NCI-H345 (cell line): ENCODE results near the gene MAP3K21.

ENCODE experiments used
- DNase-seq: peaks from one replicate; lab custom pipeline; 2025; lab: John Stamatoyannopoulos, UW

The MAP3K21 gene

DNA sequence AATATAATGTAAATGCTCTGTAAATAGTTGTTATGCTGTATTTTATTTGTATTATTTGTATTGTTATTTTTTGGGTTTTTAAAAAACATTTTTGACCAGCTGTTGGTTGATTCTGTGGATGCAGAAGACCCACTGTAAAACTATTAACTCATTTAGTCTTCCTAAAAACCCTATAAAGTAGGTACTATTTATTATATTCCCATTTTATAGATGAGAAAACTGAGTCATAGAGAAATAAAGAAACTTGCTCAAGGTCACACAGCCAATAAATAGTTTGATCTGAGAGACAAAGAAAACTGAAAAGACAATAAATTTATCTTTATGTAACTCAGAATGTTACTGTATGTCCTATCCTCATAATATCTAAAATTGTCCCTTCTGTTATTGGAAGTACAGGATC is 1.2 kb upstream of the MAP3K21 start:
- DNase-seq: no peak

DNA sequence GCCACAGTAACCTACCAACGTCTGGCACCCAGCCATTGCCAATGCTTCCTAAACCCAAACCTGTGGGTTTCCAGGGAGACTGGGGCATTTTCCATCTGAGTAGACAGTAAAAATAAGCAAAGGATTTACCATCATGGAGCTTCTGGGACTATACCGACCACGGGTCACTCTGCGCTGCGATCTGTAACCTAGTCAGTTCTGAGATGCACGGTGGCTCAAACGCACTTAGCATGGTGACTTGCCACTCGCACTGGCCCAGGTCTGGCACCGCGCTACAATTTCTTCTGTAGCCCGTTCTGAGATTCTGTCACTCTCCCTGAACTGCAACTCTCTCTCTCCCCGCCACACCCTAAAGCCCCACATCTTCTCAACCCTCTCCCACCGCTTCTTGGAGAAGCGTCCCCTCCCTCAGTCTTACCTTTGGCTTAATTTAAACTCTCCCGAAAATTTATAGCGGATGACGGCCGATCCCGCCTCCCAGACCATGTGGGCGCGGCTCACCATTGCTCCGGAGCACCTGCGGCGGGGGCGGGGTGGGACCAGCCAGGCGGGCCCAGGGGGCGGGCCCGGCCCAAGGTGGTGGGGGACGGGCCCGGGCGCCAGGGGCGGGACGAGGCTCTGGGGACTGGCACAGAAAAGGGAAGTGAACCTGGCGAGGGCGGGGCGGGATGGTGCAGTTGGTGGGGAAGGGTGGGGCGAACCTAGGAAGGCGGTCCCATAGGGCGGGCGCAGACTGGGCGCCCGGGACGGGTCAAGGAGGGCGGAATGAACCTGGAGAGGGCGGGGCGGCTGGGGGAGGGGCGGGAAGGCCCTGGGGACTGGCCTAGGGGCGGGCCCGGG is 493 bp upstream of the MAP3K21 start:
- DNase-seq: peak; percentile 97

DNA sequence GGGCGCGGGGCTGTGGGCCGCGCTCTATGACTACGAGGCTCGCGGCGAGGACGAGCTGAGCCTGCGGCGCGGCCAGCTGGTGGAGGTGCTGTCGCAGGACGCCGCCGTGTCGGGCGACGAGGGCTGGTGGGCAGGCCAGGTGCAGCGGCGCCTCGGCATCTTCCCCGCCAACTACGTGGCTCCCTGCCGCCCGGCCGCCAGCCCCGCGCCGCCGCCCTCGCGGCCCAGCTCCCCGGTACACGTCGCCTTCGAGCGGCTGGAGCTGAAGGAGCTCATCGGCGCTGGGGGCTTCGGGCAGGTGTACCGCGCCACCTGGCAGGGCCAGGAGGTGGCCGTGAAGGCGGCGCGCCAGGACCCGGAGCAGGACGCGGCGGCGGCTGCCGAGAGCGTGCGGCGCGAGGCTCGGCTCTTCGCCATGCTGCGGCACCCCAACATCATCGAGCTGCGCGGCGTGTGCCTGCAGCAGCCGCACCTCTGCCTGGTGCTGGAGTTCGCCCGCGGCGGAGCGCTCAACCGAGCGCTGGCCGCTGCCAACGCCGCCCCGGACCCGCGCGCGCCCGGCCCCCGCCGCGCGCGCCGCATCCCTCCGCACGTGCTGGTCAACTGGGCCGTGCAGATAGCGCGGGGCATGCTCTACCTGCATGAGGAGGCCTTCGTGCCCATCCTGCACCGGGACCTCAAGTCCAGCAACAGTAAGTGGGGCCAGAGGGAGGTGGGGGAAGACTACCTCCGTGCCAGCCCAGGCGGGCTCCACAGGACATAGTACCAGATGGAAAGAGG is 808 bp downstream of the MAP3K21 start:
- DNase-seq: peak; percentile 51

DNA sequence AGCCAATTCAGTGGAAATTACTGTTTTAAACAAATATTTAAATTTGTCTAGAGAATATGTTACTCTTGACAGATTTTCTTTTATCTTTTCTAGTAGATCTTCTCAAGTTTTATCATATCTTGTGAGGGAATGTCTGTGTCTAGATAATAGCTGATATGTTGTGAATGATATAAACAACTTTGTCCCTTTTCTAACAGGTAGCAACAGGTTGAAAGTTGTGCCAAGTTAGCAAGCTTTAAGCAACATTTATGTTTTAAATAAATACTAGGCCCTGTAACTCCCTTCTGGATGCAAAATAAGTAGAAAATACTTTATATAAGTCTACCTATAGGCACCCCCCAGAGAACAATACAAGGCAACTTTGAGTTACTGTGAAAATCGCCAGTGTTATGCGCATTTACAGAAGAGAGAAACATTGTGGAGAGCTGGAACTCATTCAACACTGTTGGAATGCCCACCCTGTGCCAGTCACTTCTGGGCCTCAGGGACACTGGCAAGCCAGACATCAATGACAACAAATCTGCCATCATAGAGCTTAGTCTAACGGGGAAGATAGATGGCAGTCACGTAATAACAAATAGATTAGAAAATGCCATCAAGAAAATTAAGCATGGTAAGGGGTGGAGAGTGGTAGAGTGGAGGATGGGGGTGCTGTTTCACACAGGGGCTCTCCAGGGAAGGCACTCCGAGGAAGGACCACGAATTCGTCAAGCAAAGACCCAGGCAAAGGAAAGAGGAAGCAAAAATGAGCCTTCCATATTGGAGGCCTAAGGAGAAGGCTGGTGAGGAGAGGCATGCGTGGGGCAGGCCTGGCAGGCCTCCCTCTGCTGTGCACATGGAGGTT is 4.4 kb downstream of the MAP3K21 start:
- no peak for DNase-seq

DNA sequence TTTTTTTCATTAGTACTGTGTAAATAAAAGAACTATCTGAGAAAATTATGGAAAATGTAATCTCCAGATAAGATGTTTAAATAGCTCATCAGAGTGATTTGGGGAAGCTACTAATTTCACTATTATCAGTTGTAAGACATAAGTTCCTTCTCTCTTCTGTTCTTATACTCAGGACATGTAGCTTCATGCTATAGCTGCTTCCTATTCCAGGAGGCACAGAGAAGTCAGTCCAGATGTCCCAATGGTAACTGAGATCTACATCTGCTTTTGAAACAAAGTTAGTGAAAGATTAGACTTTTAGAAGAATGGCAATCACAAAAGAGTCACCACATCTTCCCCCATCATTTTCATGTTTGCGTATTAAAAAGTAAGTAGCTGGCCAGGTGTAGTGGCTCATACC is 5.6 kb downstream of the MAP3K21 start:
- DNase-seq: no peak

DNA sequence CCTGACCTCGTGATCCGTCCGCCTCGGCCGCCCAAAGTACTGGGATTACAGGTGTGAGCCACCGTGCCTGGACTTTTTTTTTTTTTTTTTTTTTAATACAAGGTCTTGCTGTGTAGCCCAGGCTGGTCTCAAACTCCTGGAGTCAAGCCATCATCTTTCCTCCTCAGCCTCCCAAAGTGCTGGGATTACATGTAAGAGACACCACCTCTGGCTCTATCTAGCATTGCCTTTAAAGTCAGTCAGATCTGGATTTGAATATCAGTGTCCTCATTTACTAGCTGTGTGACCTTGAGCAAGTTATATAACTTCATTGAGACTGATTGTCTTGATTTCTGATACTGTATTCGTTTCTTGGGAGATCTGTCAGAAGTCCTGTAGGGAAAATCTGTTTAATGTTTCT is 6.6 kb downstream of the MAP3K21 start:
- no peak for DNase-seq

DNA sequence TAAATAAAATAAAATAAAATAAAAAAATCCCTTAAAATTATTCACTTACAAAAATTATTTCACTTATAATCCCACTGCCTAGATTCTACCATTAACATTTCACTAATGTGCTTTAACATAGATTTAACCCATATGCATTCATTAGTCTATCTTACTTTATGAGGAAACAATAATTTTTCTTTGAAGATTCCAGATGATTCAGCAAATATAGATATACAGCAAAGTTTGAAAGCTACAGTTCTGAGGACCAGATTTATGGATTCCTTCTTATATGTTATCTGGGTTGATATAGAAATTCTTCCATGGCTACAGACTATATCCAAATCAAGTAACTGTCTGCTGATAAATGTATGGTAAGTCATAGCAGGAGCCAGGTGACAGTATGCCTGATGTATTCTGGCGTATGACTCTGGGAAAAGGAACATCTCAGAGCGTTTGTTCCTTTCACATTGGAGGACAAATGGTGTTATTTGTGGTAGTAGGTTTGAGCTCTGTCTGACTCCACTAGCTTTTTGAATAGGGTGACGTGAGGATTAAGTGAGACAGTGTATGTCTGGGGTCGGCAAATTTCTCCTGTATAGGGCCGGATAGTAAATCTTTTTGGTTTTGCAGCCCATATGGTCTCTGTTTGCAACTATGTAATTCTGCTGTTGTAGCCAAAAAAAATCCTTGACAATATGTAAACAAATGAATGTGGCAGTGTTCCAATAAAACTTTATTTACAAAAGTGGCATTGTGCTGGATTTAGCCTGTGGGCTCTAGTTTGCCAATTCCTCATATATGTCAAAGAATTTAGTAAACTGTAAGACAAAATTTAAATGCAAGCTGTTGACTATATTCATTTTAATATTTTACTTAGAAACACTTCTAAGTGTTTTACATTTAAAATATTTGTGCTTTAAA is 9.3 kb downstream of the MAP3K21 start:
- DNase-seq: no peak

DNA sequence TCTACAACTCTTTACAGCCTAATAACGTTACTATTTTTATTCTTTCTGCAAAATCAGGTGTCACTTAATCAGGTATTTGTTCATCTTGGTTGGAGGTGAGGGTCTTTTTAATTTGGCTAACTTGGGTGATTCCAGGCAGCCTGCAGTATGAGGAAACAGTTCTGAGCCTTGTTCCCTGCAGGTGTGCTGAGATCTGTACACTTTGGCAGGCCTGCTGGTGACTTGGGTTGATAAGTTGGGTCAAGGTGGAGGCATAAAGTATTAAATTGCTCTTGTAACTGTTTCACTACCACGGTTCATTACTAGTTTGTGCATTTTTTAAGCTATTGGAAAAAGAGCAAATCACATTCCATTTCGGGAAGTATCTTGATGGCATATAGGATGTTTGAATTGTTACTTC is 10.0 kb downstream of the MAP3K21 start:
- DNase-seq: no peak

DNA sequence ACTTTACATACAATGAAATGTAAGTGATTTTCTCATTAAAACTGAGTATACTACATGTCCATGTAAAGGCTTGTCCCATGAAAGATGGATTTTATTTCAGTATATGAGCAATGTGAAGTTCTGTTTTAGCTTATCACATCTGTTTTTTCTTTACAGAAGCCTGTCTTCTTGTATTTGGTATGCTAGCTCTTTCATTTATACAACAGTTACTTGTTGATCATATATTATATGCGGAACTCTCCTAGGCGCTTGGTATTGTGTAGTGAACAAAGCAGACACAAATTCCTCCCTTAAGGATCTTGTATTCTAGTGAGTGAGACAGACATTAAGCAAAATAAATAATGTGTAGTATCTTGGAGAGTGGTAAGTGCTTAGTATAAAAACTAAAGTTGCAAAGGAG is 10.6 kb downstream of the MAP3K21 start:
- no peak for DNase-seq

DNA sequence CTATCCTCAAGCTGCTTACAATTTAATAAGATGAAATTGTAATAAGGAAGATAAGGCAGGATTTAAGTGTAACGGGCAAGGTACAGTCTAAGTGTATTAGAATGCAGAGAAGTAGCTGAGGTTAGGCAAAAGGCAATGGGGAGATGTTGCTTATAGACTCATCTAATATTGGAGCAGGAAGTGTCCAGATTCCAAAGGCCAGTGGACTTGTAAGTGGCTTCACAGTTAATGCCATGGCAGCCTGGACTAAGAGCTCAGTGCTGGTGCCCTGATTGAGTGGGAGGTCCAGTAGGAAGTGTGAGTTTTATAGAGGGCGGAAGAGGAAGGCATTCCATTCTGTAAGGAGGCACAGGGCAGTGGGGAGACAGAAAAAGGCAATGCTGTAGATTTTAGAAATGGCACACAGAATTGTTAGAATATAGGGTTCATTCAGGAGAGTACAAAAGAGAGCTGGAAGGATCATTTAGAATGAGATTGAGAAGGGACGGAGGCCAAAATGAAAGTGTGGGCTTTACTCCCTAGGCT is 12.6 kb downstream of the MAP3K21 start:
- no peak for DNase-seq

DNA sequence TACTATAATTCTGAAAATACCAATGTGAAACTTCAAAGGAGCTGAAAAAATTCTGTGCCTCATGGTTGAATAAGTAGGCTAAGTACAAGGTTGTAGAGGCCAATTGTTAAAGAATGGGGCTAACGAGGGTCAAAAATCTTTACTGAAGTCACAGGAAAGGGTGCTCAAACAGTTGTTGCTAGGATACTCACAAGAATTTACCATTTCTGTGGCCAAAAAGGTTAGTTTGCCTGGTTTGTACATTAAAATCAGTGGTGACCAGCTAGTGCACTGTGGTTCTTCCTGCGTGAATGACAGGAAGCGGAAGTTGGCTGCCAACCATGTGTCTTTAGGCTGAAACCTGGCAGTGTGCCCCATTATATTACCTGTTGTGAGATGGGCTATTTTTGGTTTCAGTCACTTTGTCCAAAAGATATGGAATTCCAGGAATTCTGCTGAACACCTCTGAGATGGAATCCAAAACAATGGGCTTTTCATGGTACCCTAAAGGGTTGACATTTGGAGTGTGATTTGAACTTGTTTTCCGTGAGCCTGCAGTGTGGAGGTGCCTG is 13.5 kb downstream of the MAP3K21 start:
- DNase-seq: no peak

DNA sequence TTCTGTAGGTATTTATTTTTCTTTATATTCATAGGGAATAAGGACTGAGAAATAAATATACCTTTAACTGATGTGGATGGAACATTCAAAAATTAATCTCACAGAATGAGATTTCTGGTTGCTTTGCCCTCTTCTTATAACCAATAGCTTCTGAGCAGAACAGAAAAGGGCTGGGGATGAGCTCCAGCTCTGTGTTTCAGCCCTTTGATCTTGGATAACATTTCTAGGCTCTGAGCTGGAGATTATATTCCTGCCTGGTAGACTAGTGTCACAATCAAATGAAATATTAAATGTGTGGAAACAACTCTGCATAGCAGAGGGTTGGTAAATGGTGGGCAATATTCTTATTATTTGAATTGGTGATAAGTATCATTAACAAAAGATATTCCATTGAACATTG is 14.6 kb downstream of the MAP3K21 start:
- no peak for DNase-seq

DNA sequence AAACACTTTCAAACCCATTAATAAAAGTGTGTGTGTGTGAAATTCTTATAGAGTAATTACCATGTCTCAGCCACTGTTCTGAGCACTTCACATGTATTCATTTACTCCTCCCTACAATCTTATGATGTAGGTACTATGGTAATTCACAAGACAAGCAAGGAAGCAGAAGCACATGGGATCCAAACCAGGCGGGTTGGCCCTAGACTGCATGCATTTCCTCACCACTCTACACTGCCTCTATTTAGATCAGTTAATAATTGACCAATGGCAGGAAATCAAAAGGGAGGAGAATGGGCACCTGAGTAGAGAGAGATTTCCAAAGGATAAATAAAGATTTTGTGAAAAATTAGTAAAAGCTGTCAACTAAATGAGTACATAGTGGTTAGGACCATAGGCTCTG is 15.7 kb downstream of the MAP3K21 start:
- no peak for DNase-seq

DNA sequence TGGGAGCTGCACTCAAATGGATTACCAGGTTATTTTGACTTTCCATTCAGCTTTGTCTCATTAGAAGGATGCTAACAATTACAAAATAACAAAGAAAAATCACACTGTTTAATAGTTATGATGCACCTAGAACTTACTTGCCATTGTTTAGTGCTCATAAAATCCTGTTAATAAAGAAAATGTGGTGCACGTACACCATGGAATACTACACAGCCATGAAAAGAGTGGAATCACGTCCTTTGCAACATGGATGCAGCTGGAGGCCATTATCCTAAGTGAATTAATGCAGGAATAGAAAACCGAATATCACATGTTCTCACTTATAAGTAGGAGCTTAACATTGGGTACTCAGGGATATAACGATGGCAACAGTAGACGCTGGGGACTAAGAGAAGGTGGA is 19.8 kb downstream of the MAP3K21 start:
- no peak for DNase-seq

DNA sequence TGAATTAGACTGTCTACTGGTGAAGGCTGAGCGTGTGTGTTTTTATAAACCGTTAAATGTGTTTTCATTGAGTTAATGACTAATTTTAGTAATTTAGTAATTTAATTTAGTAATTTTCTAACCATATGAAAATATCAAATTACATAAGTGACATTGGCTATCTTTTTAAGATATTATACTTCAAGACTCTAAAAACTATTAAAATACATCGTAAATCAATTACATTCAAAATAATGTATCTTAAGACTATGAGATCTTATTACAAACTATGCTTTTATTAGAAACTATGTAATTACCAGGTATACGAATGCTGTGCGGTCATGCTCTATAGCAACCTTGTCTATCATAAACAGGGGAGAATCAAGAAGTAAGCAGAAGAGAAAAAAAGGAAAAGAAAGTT is 21.6 kb downstream of the MAP3K21 start:
- no peak for DNase-seq

DNA sequence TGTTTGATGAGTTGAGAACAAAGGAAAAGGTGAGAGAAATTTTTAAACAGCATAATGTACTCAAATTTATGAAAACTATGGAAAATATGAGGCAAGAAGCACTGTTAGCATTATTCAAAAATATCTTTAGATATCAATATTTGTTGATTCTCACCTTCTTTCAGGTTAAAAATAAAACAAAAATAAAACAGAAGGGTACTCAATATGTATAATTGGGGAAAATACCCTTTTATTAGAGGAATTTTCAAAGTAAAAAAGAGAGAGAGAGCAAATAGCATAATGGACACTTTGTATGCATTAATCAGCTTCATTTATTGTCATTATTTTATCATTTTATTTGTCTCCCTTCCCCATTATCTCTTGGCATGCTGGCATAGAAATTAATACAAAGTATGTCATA is 27.5 kb downstream of the MAP3K21 start:
- DNase-seq: no peak

DNA sequence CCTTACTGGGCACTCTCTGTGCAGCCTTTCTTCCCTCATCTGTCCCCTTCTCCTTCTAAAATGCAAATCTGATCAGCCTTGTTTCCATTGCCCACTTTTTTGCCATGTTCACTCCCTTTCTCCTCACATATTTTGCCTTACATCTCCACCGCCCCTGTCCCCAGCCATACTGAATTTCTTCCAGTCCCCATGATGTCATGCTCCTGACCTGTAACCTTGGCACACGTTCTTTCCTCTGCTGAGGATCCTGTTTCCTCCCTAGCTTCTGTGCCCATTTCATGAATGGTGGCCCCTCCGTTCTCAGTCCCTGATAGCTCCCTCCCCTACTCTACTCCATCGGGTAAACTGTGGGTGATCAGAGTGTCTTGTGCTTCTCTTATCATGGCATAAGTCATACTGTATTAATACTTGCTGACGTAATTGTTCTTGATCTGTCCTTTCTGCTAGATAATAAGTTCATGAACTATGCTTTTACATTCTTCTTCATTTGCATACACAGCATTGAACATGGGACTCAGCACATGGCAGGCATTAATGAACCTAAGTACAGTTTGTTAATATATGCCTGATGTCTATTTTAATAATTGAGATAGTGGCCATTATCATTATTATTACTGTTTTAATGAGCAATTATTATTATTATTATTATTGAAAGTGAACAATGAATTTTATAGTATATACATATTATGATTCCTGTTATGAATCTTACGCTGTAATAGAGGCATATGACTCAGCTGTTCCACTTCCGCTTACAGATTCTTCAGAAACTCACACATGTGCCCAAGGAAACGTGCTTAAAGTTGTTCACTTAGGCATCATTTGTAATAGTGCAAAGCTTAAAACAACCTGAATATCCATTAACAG is 28.5 kb downstream of the MAP3K21 start:
- no peak for DNase-seq

DNA sequence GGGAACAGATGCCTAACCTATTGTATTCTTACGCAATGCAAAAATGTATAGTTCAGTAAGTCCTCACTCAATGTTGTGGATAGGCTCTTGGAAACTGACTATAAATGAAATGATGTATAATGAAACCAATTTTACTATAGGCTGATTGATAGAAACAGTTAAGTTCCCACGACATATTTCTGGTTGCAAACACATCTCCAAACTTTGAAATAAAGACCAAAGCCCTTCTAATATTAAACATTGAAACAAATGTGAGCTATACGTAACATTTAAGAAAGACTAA is 29.1 kb downstream of the MAP3K21 start:
- no peak for DNase-seq

DNA sequence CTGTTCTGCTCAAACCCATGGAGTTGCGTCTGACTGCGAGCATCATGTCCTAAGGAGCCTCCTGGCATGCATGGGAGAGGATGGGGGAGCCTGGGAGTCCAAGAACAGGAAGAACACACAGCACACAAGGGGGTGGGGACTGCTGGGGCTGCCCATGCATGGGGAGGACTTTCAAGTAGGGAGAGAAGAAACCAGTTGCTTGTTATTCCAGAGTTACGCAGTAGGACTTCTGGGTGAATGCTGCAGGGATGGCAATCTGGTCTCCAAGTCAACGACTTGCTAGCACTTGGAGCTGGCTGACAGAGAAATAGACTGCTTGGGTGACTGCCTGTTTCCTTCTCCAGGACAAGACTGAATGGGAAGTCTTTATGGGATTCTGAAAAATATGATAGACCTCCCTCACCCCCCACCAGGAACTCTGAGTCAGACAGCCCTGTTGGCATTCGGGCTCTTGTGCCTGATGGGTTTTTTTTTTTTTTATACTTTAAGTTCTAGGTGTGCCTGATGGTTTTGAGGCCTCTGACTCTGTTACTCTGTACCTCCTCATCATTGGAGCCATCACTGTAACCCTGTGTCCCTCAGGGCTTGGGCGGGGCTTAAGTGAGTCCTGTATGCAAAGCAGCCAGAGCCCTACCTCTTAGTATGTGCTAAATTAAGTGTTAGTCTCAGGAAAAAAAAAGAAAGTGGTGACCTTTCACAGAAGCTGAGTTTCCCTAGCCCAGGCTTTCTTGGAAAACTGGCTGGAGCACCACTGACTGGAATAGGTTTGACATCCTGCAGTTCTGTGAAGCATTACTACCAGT is 30.3 kb downstream of the MAP3K21 start:
- no peak for DNase-seq
